ENCODE results near the gene OSBPL6. TPM values are rescaled to one million over a fixed set of nuclear protein-coding genes. Genes with fewer than 3 reads are reported as not detected.

The OSBPL6 gene
- total and polyA plus RNA-seq, 2 donors (not counting 1 experiment from before 2014, with no cell fraction given), result 0.06 TPM; not detected in 1

GRCh38 chr2:178386986-178387597 lies 192.8 kb downstream of the OSBPL6 start:
- Histone ChIP-seq H3K4me1 (ENCODE audit: control insufficient read depth in 2 of 2, insufficient read depth in 2 of 2, low read length in 2 of 2) (no peaks in the 10 kb centered on the region), H3K27me3 (replicated peaks in 1 of 4; ENCODE audit: control extremely low read depth in 1 of 4, control insufficient read depth in 3 of 4, insufficient read depth in 4 of 4, low read length in 3 of 4) (no peaks in the 10 kb centered on the region), H2AFZ (ENCODE audit: insufficient read depth, low read depth, low read length, poor library complexity, severe bottlenecking) (no peak overlapping the region), H3K9ac (ENCODE audit: low read length) (no peak overlapping the region), H3K4me3 (ENCODE audit: control extremely low read depth in 1 of 5, extremely low read depth in 1 of 5, insufficient read depth in 1 of 5, low read depth in 2 of 5, low read length in 4 of 5) (no peak overlapping the region), H3K79me2 (ENCODE audit: control insufficient read depth, insufficient read depth, low read length) (no peaks in the 10 kb centered on the region), H3K36me3 (replicated peaks in 1 of 2; ENCODE audit: control extremely low read depth in 1 of 2, control insufficient read depth in 1 of 2, extremely low read depth in 1 of 2, insufficient read depth in 2 of 2, low read length in 1 of 2) (no peaks in the 10 kb centered on the region), H3K4me2 (replicated peaks; ENCODE audit: low read depth, low read length, poor library complexity, severe bottlenecking) (no peak overlapping the region), H3K9me3 (ENCODE audit: control extremely low read depth in 1 of 3, control insufficient read depth in 2 of 3, insufficient read depth in 1 of 3, low read length in 2 of 3) (no peaks in the 10 kb centered on the region), H3K27ac (ENCODE audit: low read length in 2 of 2) (no peak overlapping the region), H4K20me1 (ENCODE audit: control insufficient read depth, insufficient read depth, low read length, poor library complexity, severe bottlenecking) (no peaks in the 10 kb centered on the region)
- no peak overlapping the region for H3K27ac Mint-ChIP-seq
- intact Hi-C loops (cut with micrococcal nuclease), result no loop called here
- ATAC-seq (ENCODE audit: low read depth) (no peak), DNase-seq (no peak)
- ChIA-PET POLR2A (no interaction called here), CTCF (no interaction called here)
- no peaks in the 10 kb centered on the region for H3K4me1 Mint-ChIP-seq
- peaks cover 3% of the 10 kb centered on the region for H3K27me3 Mint-ChIP-seq
- WGBS (ENCODE audit: insufficient coverage), result no CpG with 5 or more reads among the region's 1 CpG
- no peak for TF ChIP-seq CTCF (IDR thresholded peaks at IDR 0.05)
- no peak for TF ChIP-seq EZH2 (IDR thresholded peaks at IDR 0.05; ENCODE audit: borderline replicate concordance, insufficient read depth, low read depth, low read length, poor library complexity, severe bottlenecking)
- H3K4me3 Mint-ChIP-seq, result no peak overlapping the region
- H3K9me3 Mint-ChIP-seq (ENCODE audit: insufficient read depth), result no peaks in the 10 kb centered on the region

GRCh38 chr2:178388287-178388686 lies 194.0 kb downstream of the OSBPL6 start:
- intact Hi-C loops (cut with micrococcal nuclease), result no loop called here
- DNase-seq, result no peak

More at GRCh38 chr2:178388287-178388686, 194.0 kb downstream of the OSBPL6 start:
- Mint-ChIP-seq H3K27me3 (no peaks in the 10 kb centered on the region), H3K9me3 (ENCODE audit: insufficient read depth) (no peaks in the 10 kb centered on the region), H3K4me1 (no peaks in the 10 kb centered on the region), H3K27ac (no peak overlapping the region), H3K4me3 (no peak overlapping the region)
- Histone ChIP-seq H3K36me3 (replicated peaks in 1 of 2; ENCODE audit: control extremely low read depth in 1 of 2, control insufficient read depth in 1 of 2, extremely low read depth in 1 of 2, insufficient read depth in 2 of 2, low read length in 1 of 2) (no peaks in the 10 kb centered on the region), H3K4me2 (replicated peaks; ENCODE audit: low read depth, low read length, poor library complexity, severe bottlenecking) (no peak overlapping the region), H3K9ac (ENCODE audit: low read length) (no peak overlapping the region), H3K9me3 (ENCODE audit: control extremely low read depth in 1 of 3, control insufficient read depth in 2 of 3, insufficient read depth in 1 of 3, low read length in 2 of 3) (no peaks in the 10 kb centered on the region), H3K4me3 (ENCODE audit: control extremely low read depth in 1 of 5, extremely low read depth in 1 of 5, insufficient read depth in 1 of 5, low read depth in 2 of 5, low read length in 4 of 5) (no peak overlapping the region), H4K20me1 (ENCODE audit: control insufficient read depth, insufficient read depth, low read length, poor library complexity, severe bottlenecking) (no peaks in the 10 kb centered on the region), H3K4me1 (ENCODE audit: control insufficient read depth in 2 of 2, insufficient read depth in 2 of 2, low read length in 2 of 2) (no peaks in the 10 kb centered on the region), H3K79me2 (ENCODE audit: control insufficient read depth, insufficient read depth, low read length) (no peaks in the 10 kb centered on the region), H2AFZ (ENCODE audit: insufficient read depth, low read depth, low read length, poor library complexity, severe bottlenecking) (no peak overlapping the region), H3K27ac (ENCODE audit: low read length in 2 of 2) (no peak overlapping the region), H3K27me3 (replicated peaks in 1 of 4; ENCODE audit: control extremely low read depth in 1 of 4, control insufficient read depth in 3 of 4, insufficient read depth in 4 of 4, low read length in 3 of 4) (no peaks in the 10 kb centered on the region)
- CTCF ChIA-PET, result no interaction called here
- 97% methylated on average over 6 of the region's 7 CpGs for WGBS (ENCODE audit: insufficient coverage)
- TF ChIP-seq CTCF (IDR thresholded peaks at IDR 0.05) (no peak), EZH2 (IDR thresholded peaks at IDR 0.05; ENCODE audit: borderline replicate concordance, insufficient read depth, low read depth, low read length, poor library complexity, severe bottlenecking) (no peak)
- ATAC-seq (ENCODE audit: low read depth), result no peak
- POLR2A ChIA-PET, result no interaction called here
